Measurements from ENCODE around the gene FBN2.

The FBN2 gene

DNA sequence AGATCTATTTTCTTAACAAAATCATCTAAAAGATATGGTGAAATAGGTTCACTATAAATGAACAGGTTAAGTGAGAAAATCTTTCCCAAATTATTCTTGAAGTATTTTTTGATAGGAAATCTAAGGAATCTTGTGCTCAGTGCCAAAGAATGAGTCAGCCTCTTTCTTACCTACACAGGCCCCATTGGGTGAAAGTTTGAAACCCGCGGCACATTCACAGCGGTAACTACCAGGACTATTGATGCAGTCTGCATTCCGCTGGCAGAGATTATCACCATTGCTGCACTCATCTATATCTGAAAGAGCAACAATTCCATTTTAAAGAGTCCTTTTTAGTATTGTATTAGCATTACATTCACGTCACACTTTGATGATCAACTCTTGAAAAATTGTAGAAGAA lies 232.7 kb downstream of the FBN2 start:
- DNase-seq (ENCODE audit: low read depth, low spot score) = no peak
- H3K36me3 ChIP-seq (ENCODE audit: insufficient read depth, low read length) = no peaks in the 10 kb centered on the region
- H3K9me3 ChIP-seq (ENCODE audit: low read depth, low read length) = no peaks in the 10 kb centered on the region
- no peak overlapping the region for H3K9ac ChIP-seq (ENCODE audit: insufficient read length)
- H3K27ac ChIP-seq = no peak overlapping the region
- TF ChIP-seq EZH2 (IDR thresholded peaks at IDR 0.05) (no peak), POLR2AphosphoS5 (IDR thresholded peaks at IDR 0.05; ENCODE audit: borderline replicate concordance, low read depth, low read length) (no peak), FOXP2 (optimal IDR thresholded peaks at IDR 0.05; ENCODE audit: control extremely low read depth, extremely low read length, insufficient read depth) (no peak)
- no peak overlapping the region for H3K4me3 ChIP-seq

DNA sequence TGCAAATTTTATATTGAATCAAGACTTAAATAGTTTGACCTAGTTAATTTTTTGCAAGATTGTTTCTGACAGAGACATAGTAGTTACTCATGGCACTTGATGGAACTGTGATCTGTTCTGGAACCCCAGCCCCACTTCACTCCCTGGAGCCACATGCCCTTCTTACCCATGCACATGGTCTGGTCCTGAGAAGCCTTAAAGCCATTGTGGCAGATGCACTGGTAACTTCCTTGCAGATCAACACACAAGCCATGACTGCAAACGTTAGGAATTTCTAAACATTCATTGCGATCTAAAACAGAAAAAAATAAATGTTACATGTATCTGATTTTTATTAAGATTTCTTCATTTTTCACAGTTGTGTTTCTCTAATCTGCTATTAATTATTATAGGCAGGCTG lies 233.3 kb downstream of the FBN2 start:
- H3K36me3 ChIP-seq (ENCODE audit: insufficient read depth, low read length) = no peaks in the 10 kb centered on the region
- H3K4me3 ChIP-seq = no peak overlapping the region
- H3K9me3 ChIP-seq (ENCODE audit: low read depth, low read length) = no peaks in the 10 kb centered on the region
- TF ChIP-seq FOXP2 (optimal IDR thresholded peaks at IDR 0.05; ENCODE audit: control extremely low read depth, extremely low read length, insufficient read depth) (no peak), EZH2 (IDR thresholded peaks at IDR 0.05) (no peak), POLR2AphosphoS5 (IDR thresholded peaks at IDR 0.05; ENCODE audit: borderline replicate concordance, low read depth, low read length) (no peak)
- H3K27ac ChIP-seq = no peak overlapping the region
- no peak for DNase-seq (ENCODE audit: low read depth, low spot score)
- H3K9ac ChIP-seq (ENCODE audit: insufficient read length) = no peak overlapping the region

DNA sequence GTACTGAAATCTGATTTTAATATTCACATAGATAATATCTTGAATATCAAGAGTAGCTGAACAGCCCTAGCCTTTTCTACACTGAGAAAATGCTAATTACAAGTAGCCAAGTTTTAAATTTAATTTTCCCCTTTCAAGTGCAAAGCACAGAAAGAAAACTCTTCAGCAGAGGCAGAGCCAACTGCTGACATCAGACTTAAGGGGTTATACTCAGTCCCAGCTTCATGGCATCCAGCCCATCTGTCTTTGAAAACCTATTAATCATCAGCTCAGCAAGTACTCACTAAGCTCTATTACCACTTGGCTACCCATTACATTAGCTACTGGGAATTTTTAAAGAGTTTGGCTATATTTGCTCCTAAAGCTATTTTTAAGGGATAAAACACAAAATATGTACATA lies 234.0 kb downstream of the FBN2 start:
- Histone ChIP-seq H3K9ac (ENCODE audit: insufficient read length) (no peak overlapping the region), H3K36me3 (ENCODE audit: insufficient read depth, low read length) (no peaks in the 10 kb centered on the region), H3K9me3 (ENCODE audit: low read depth, low read length) (no peaks in the 10 kb centered on the region), H3K27ac (no peak overlapping the region), H3K4me3 (no peak overlapping the region)
- no peak for TF ChIP-seq POLR2AphosphoS5 (IDR thresholded peaks at IDR 0.05; ENCODE audit: borderline replicate concordance, low read depth, low read length)
- TF ChIP-seq EZH2 (IDR thresholded peaks at IDR 0.05) = no peak
- TF ChIP-seq FOXP2 (optimal IDR thresholded peaks at IDR 0.05; ENCODE audit: control extremely low read depth, extremely low read length, insufficient read depth) = no peak
- no peak for DNase-seq (ENCODE audit: low read depth, low spot score)

DNA sequence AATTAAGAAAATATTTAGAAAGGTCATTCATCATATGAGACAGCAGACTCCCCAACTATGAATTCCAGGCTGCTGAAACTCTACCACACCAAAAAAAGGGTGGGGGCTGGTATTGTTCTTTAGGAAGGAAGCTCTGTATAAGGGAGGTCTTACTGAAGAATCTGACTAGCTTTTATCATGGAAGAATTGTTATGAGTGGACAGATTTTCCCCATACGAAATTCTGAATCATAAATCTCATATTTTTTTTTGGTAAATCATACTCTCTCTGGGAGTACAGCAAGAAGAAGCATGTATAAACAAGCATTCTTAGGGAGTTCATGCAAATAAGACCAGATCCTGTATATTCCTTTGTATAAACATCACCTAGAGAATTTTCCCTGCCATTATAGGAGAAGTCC lies 234.5 kb downstream of the FBN2 start:
- Histone ChIP-seq H3K27ac (no peak overlapping the region), H3K9ac (ENCODE audit: insufficient read length) (no peak overlapping the region), H3K4me3 (no peak overlapping the region), H3K9me3 (ENCODE audit: low read depth, low read length) (no peaks in the 10 kb centered on the region), H3K36me3 (ENCODE audit: insufficient read depth, low read length) (no peaks in the 10 kb centered on the region)
- DNase-seq (ENCODE audit: low read depth, low spot score) = no peak
- TF ChIP-seq EZH2 (IDR thresholded peaks at IDR 0.05) (no peak), POLR2AphosphoS5 (IDR thresholded peaks at IDR 0.05; ENCODE audit: borderline replicate concordance, low read depth, low read length) (no peak), FOXP2 (optimal IDR thresholded peaks at IDR 0.05; ENCODE audit: control extremely low read depth, extremely low read length, insufficient read depth) (no peak)

DNA sequence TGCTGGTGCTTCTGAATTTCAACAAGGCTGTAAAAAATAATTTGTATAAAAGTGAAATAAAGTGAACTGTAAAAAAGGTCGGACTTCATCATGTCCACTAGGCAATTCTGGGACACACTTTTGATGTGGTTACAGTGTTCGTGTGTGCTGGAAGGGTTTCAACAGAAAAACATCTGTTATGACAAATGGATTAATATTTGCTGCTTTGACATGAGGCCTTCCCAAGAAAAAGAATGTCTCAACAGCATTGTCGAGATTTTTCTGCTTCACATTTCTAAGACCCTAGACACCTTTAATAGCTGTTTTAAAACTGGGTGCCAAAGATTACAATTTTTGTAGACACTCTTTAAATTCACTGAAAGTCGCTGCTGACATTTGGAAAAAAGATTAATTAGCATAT lies 237.9 kb downstream of the FBN2 start:
- no peak overlapping the region for H3K4me3 ChIP-seq
- no peaks in the 10 kb centered on the region for H3K9me3 ChIP-seq (ENCODE audit: low read depth, low read length)
- H3K27ac ChIP-seq = no peak overlapping the region
- no peak for TF ChIP-seq POLR2AphosphoS5 (IDR thresholded peaks at IDR 0.05; ENCODE audit: borderline replicate concordance, low read depth, low read length)
- no peak for TF ChIP-seq FOXP2 (optimal IDR thresholded peaks at IDR 0.05; ENCODE audit: control extremely low read depth, extremely low read length, insufficient read depth)
- TF ChIP-seq EZH2 (IDR thresholded peaks at IDR 0.05) = no peak
- DNase-seq (ENCODE audit: low read depth, low spot score) = no peak
- H3K36me3 ChIP-seq (ENCODE audit: insufficient read depth, low read length) = no peaks in the 10 kb centered on the region
- H3K9ac ChIP-seq (ENCODE audit: insufficient read length) = no peak overlapping the region

DNA sequence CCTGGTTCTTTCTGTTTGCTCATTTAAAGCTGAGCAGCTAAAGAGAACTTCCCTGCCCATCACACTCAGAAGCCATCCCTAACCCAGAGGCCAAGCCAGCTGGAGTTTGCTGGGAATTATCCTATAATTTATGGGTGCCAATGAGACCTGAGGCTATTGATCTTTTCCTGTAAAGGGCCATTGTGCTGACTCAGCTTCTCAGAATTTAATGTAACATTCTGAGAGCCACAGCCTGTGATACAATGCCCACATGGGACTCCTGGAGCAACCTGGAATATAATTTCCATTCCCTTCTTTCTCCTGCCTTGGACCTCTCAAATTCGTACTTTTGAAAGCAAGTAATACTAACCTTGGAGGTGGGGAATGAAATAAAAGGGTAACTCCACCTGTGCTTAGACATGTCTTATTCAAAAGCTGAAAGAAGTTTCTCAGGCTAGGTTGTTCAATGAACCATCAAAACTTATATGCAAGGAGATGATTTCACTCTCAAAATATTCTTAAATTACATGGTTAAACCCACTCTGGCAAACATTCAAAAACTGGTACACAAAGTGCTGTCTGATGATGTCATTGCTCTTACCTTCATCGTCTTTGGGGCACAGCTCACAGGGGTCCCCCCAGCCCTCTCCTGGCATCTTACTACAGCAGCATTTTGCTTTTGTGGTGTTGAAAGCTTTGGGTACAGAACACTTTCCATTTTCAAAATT lies 247.7 kb downstream of the FBN2 start:
- no peaks in the 10 kb centered on the region for H3K9me3 ChIP-seq (ENCODE audit: low read depth, low read length)
- no peak overlapping the region for H3K27ac ChIP-seq
- TF ChIP-seq FOXP2 (optimal IDR thresholded peaks at IDR 0.05; ENCODE audit: control extremely low read depth, extremely low read length, insufficient read depth) (no peak), POLR2AphosphoS5 (IDR thresholded peaks at IDR 0.05; ENCODE audit: borderline replicate concordance, low read depth, low read length) (no peak), EZH2 (IDR thresholded peaks at IDR 0.05) (no peak)
- no peaks in the 10 kb centered on the region; the same call in 1 of the 2 replicates for H3K36me3 ChIP-seq (ENCODE audit: insufficient read depth, low read length)
- H3K9ac ChIP-seq (ENCODE audit: insufficient read length) = no peak overlapping the region
- H3K4me3 ChIP-seq = no peak overlapping the region
- no peak for DNase-seq (ENCODE audit: low read depth, low spot score)

DNA sequence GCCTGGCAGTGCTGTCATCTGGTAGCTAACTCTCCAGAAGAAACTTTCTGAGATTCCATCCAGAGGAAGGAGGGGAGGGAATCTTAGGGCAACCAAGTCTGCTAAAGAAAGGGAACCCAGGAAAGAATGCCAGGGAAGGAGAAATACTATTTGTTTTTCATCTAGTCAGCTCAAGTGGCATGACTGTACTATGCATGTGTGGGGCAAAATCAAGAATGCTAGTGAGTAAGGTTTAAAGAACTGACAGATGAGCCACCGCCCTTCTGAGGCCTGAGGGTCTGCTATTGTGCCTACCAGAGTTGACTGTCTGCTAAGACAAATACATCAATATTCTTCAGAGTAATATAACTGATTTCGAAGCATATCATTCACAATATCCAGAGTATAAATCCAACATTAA lies 250.3 kb downstream of the FBN2 start:
- H3K9me3 ChIP-seq (ENCODE audit: low read depth, low read length) = peaks cover 5% of the 10 kb centered on the region; the same call in 1 of the 2 replicates
- H3K4me3 ChIP-seq = no peak overlapping the region
- TF ChIP-seq POLR2AphosphoS5 (IDR thresholded peaks at IDR 0.05; ENCODE audit: borderline replicate concordance, low read depth, low read length) = no peak
- TF ChIP-seq EZH2 (IDR thresholded peaks at IDR 0.05) = no peak
- no peak overlapping the region for H3K27ac ChIP-seq
- H3K9ac ChIP-seq (ENCODE audit: insufficient read length) = no peak overlapping the region
- no peaks in the 10 kb centered on the region; the same call in 1 of the 2 replicates for H3K36me3 ChIP-seq (ENCODE audit: insufficient read depth, low read length)
- no peak for DNase-seq (ENCODE audit: low read depth, low spot score)

DNA sequence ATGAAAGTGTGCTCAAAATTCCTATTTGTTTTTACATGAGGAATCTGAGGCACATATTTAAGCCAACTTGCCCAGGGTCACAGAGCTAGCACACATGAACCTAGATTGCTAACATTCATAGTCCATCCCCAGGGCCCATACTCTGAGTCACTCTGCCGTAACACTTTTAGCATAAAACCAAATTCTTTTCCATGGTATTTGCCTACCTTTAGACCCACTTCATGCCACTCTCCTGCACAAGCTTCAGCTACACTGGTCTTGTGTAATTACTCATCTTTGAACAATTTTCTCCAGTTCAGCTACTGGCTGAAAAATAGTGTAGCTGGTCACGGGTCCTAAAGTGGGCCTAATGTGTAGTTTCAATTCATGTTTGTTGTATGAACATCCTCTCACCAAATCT lies 253.8 kb downstream of the FBN2 start:
- Histone ChIP-seq H3K27ac (no peak overlapping the region), H3K9me3 (ENCODE audit: low read depth, low read length) (peaks cover 5% of the 10 kb centered on the region; the same call in 1 of the 2 replicates), H3K36me3 (ENCODE audit: insufficient read depth, low read length) (no peaks in the 10 kb centered on the region; the same call in 1 of the 2 replicates), H3K4me3 (no peak overlapping the region), H3K9ac (ENCODE audit: insufficient read length) (no peak overlapping the region)
- DNase-seq (ENCODE audit: low read depth, low spot score) = no peak
- TF ChIP-seq EZH2 (IDR thresholded peaks at IDR 0.05) (no peak), FOXP2 (optimal IDR thresholded peaks at IDR 0.05; ENCODE audit: control extremely low read depth, extremely low read length, insufficient read depth) (no peak), POLR2AphosphoS5 (IDR thresholded peaks at IDR 0.05; ENCODE audit: borderline replicate concordance, low read depth, low read length) (no peak)

DNA sequence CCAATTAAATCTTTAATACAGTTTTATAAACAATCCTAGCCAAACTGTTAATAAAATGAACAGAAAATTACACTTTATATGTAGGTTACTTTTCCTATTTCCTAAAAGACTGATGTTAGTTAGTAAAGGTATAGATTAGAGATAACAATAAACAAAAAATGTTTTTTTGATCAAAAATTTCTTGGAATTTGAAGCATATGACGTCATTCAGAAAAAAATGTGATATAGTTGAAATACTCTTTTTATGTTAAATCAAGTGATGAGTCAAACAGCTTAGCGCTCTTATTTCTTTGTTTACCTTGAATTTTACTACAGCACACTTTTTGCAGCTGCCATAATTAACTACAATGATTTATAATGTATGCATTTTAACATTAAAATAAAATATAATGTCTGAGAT lies 258.7 kb downstream of the FBN2 start:
- H3K9me3 ChIP-seq (ENCODE audit: low read depth, low read length) = peaks cover 2% of the 10 kb centered on the region; the same call in 1 of the 2 replicates
- TF ChIP-seq POLR2AphosphoS5 (IDR thresholded peaks at IDR 0.05; ENCODE audit: borderline replicate concordance, low read depth, low read length) = no peak
- no peak for TF ChIP-seq FOXP2 (optimal IDR thresholded peaks at IDR 0.05; ENCODE audit: control extremely low read depth, extremely low read length, insufficient read depth)
- H3K36me3 ChIP-seq (ENCODE audit: insufficient read depth, low read length) = no peaks in the 10 kb centered on the region
- no peak overlapping the region for H3K9ac ChIP-seq (ENCODE audit: insufficient read length)
- H3K4me3 ChIP-seq = no peak overlapping the region
- H3K27ac ChIP-seq = no peak overlapping the region
- no peak for DNase-seq (ENCODE audit: low read depth, low spot score)
